Measurements from ENCODE around the gene ZNF346. TPM values are rescaled to one million over a fixed set of nuclear protein-coding genes. Genes with fewer than 3 reads are reported as not detected.

ZNF346 gene
- total and polyA plus RNA-seq, 10 donors: 5.9 to 36.3 (median 25.6) TPM

GRCh38 chr5:177005619-177006264 is 16.8 kb upstream of the ZNF346 start:
- Histone ChIP-seq H3K4me3 (peak overlapping the region; percentile 85 to 98 (median 94)), H3K27me3 (replicated peaks in 1 of 7) (no peaks in the 10 kb centered on the region), H3K4me1 (peaks cover 14 to 52% (median 43%) of the 10 kb centered on the region in 6 donors), H3K36me3 (no peaks in the 10 kb centered on the region), H3K9me3 (no peaks in the 10 kb centered on the region), H3K27ac (peak overlapping the region; percentile 91 to 98 (median 96))
- 1 to 2% (median 1%) methylated on average over 31 to 51 of the region's 51 CpGs for WGBS, 5 donors
- DNase-seq: peak; percentile 94
- intact Hi-C loops (cut with DNase I; ENCODE audit: low total_unique reads): no loop called here
- TF ChIP-seq POLR2AphosphoS5 (IDR thresholded peaks at IDR 0.05) (peak; percentile 3 to 67 (median 10)), CTCF (IDR thresholded peaks at IDR 0.05 in 8 of 11, conservative IDR thresholded peaks at IDR 0.05 in 3 of 11) (peak in 9 of 11 experiments; percentile 18 to 72 (median 54)), POLR2A (IDR thresholded peaks at IDR 0.05) (no peak)

- Histone ChIP-seq H3K36me3 (no peaks in the 10 kb centered on the region), H3K4me3 (peak within 1 kb of the TSS; percentile 85 to 98 (median 94)), H3K27me3 (replicated peaks in 1 of 7) (no peaks in the 10 kb centered on the region), H3K27ac (peak within 1 kb of the TSS; percentile 91 to 98 (median 96)), H3K4me1 (peaks cover 14 to 45% (median 39%) of the 10 kb centered on the region in 6 donors), H3K9me3 (no peaks in the 10 kb centered on the region)
- 0 to 1% (median 0%) methylated on average over 36 to 83 of the region's 83 CpGs for WGBS, 5 donors
- DNase-seq: peak; percentile 97
- intact Hi-C loops (cut with DNase I; ENCODE audit: low total_unique reads): no loop called here
- TF ChIP-seq POLR2AphosphoS5 (IDR thresholded peaks at IDR 0.05): peak; percentile 88 to 92 (median 90)
- TF ChIP-seq POLR2A (IDR thresholded peaks at IDR 0.05): peak in 1 of 3 donors; percentile 20
- TF ChIP-seq CTCF (IDR thresholded peaks at IDR 0.05 in 8 of 11, conservative IDR thresholded peaks at IDR 0.05 in 3 of 11): peak in 3 of 11 experiments; percentile 11 to 13 (median 12)
Observed at GRCh38 chr5:177006265-177006972, 16.1 kb upstream of the ZNF346 start, which contains the start of gene UIMC1. TSS of gene UIMC1 (minus strand) at chr5:177006779. CDS start at chr5:176982615, 24,164 bp downstream.

- H3K27ac ChIP-seq: no peak overlapping the region
- no peak overlapping the region for H3K4me3 ChIP-seq
- intact Hi-C loops (cut with DNase I; ENCODE audit: low total_unique reads): no loop called here
- no peaks in the 10 kb centered on the region for H3K27me3 ChIP-seq (replicated peaks in 1 of 7)
- 68 to 91% (median 83%) methylated on average over 2 of the region's 2 CpGs for WGBS, 5 donors
- no peaks in the 10 kb centered on the region for H3K9me3 ChIP-seq
- TF ChIP-seq POLR2A (IDR thresholded peaks at IDR 0.05): no peak
- no peak for TF ChIP-seq POLR2AphosphoS5 (IDR thresholded peaks at IDR 0.05)
- no peak for TF ChIP-seq CTCF (IDR thresholded peaks at IDR 0.05 in 8 of 11, conservative IDR thresholded peaks at IDR 0.05 in 3 of 11)
- H3K4me1 ChIP-seq: peaks cover 14 to 30% (median 21%) of the 10 kb centered on the region in 6 donors
- no peak for DNase-seq
- H3K36me3 ChIP-seq: no peaks in the 10 kb centered on the region
Observed at GRCh38 chr5:177008716-177009115, 13.8 kb upstream of the ZNF346 start.

GRCh38 chr5:177010153-177010552 is 12.3 kb upstream of the ZNF346 start:
- 89 to 96% (median 94%) methylated on average over 4 of the region's 4 CpGs for WGBS, 5 donors
- intact Hi-C loops (cut with DNase I; ENCODE audit: low total_unique reads): no loop called here
- TF ChIP-seq POLR2A (IDR thresholded peaks at IDR 0.05) (no peak), CTCF (IDR thresholded peaks at IDR 0.05 in 8 of 11, conservative IDR thresholded peaks at IDR 0.05 in 3 of 11) (no peak), POLR2AphosphoS5 (IDR thresholded peaks at IDR 0.05) (no peak)
- no peak for DNase-seq
- H3K4me3 ChIP-seq: no peak overlapping the region
- no peaks in the 10 kb centered on the region for H3K27me3 ChIP-seq (replicated peaks in 1 of 7)
- H3K4me1 ChIP-seq: peaks cover 5 to 15% (median 6%) of the 10 kb centered on the region in 6 donors
- no peaks in the 10 kb centered on the region for H3K36me3 ChIP-seq
- H3K27ac ChIP-seq: no peak overlapping the region
- no peaks in the 10 kb centered on the region for H3K9me3 ChIP-seq

All from spleen (tissue), 11 donors.